H1 (cell line): Measurements from ENCODE around the gene HMCN2. TPM values are rescaled to one million over a fixed set of nuclear protein-coding genes. Genes with fewer than 3 reads are reported as not detected.

ENCODE experiments used
- CTCF ChIA-PET: fragments of 300-600 bp; sonication (Branson Sonifier 250); formaldehyde crosslinking; loops from one replicate; lab custom pipeline; 2021; ENCODE audit not compliant: partially characterized antibody; lab: Charles Lee
- POLR2A ChIA-PET: fragments of 300-600 bp; sonication (Branson Sonifier 250); formaldehyde crosslinking; loops from one replicate; lab custom pipeline; 2021; ENCODE audit warnings: inconsistent platforms; ENCODE audit not compliant: partially characterized antibody; lab: Charles Lee
- DNase-seq, 2 experiments: peaks; one replicate each; pipeline versions ENCODE4 v3.0.0 to v3.0.0-alpha.2; 2010 to 2022; ENCODE audit warnings: low spot score in 2 of 2, low read depth in 1 of 2, mixed read lengths in 1 of 2
- FAIRE-seq: peaks from 2 replicates; lab custom pipeline; 2011; peaks lifted over from hg19 to GRCh38; lab: Jason Lieb, UNC
- H2AFZ ChIP-seq: 2 replicates; pipeline ENCODE4 v1.8.1; 2012; ENCODE audit warnings: low read length, inconsistent platforms
- H2AK5ac ChIP-seq: 2 replicates; pipeline ENCODE4 v1.6.1; 2013; ENCODE audit warnings: low read depth, low read length
- H2BK120ac ChIP-seq: replicated peaks from 2 replicates; pipeline ENCODE3; 2013; ENCODE audit warnings: low read depth, low read length, inconsistent platforms
- H2BK12ac ChIP-seq: 2 replicates; pipeline ENCODE4 v1.6.1; 2013; ENCODE audit warnings: low read depth, low read length
- H2BK15ac ChIP-seq: 2 replicates; pipeline ENCODE4 v1.6.1; 2013; ENCODE audit warnings: low read length
- H2BK20ac ChIP-seq: 2 replicates; pipeline ENCODE4 v1.6.1; 2013; ENCODE audit warnings: low read length
- H2BK5ac ChIP-seq: 2 replicates; pipeline ENCODE4 v1.6.1; 2013; ENCODE audit warnings: low read depth, low read length
- H3K14ac ChIP-seq: 2 replicates; pipeline ENCODE4 v1.6.1; 2013; ENCODE audit warnings: inconsistent platforms; ENCODE audit not compliant: insufficient read length
- H3K18ac ChIP-seq: 2 replicates; pipeline ENCODE4 v1.6.1; 2013; ENCODE audit warnings: low read length; ENCODE audit errors: extremely low read depth
- H3K23ac ChIP-seq: 2 replicates; pipeline ENCODE4 v1.6.1; 2013; ENCODE audit warnings: inconsistent platforms; ENCODE audit not compliant: insufficient read length
- H3K23me2 ChIP-seq: 2 replicates; pipeline ENCODE4 v1.6.1; 2013; ENCODE audit warnings: low read depth, low read length
- H3K27ac ChIP-seq: 2 replicates; pipeline ENCODE4 v1.6.1; 2011; ENCODE audit warnings: low read depth, low read length, inconsistent platforms
- H3K27me3 ChIP-seq, 4 experiments: replicated peaks in 1 of 4; 1 replicate in 1 of 4; 2 replicates in 3 of 4; pipeline versions ENCODE4 v1.6.1 to v1.8.1; 2011 to 2013; ENCODE audit warnings: low read length in 3 of 4, mild to moderate bottlenecking in 3 of 4, inconsistent platforms in 2 of 4, mixed read lengths in 2 of 4, moderate library complexity in 1 of 4; ENCODE audit not compliant: control insufficient read depth in 3 of 4, insufficient read depth in 3 of 4; ENCODE audit errors: extremely low read depth in 1 of 4
- H3K36me3 ChIP-seq, 4 experiments: 2 replicates each; pipeline versions ENCODE4 v1.6.1 to v1.8.1; 2011 to 2013; ENCODE audit warnings: mild to moderate bottlenecking in 4 of 4, low read length in 3 of 4, moderate library complexity in 2 of 4, control low read depth in 1 of 4, inconsistent platforms in 1 of 4; ENCODE audit not compliant: insufficient read depth in 4 of 4, control insufficient read depth in 2 of 4
- H3K4ac ChIP-seq: replicated peaks from 2 replicates; pipeline ENCODE3; 2013; ENCODE audit warnings: low read length, low read depth, mixed read lengths, inconsistent platforms; ENCODE audit not compliant: insufficient read length
- H3K4me1 ChIP-seq, 4 experiments: replicated peaks in 1 of 4; 1 replicate in 1 of 4; 2 replicates in 3 of 4; pipeline versions ENCODE4 v1.6.1 to v1.8.1; 2011 to 2013; ENCODE audit warnings: low read length in 3 of 4, inconsistent platforms in 2 of 4, mixed read lengths in 1 of 4; ENCODE audit not compliant: insufficient read depth in 4 of 4, control insufficient read depth in 3 of 4
- H3K4me2 ChIP-seq, 2 experiments: 2 replicates each; pipeline versions ENCODE4 v1.6.1 to v1.8.1; 2011 to 2013; ENCODE audit warnings: low read depth in 2 of 2, low read length in 2 of 2, control low read depth in 1 of 2, inconsistent platforms in 1 of 2, mild to moderate bottlenecking in 1 of 2; ENCODE audit not compliant: insufficient read depth in 1 of 2
- H3K4me3 ChIP-seq, 4 experiments: fragments of 200-600, 300-600 bp in 1 of 4; sonication (generic), shearing (Covaris generic), sonication (Bioruptor Twin) in 1 of 4; 2 replicates each; pipeline versions ENCODE4 v1.5.1 to v1.8.1; 2011 to 2016; ENCODE audit warnings: low read length in 4 of 4, low read depth in 3 of 4, control low read depth in 2 of 4, inconsistent platforms in 2 of 4, mild to moderate bottlenecking in 2 of 4, mixed read lengths in 1 of 4, moderate library complexity in 1 of 4; ENCODE audit not compliant: insufficient read depth in 2 of 4; ENCODE audit errors: extremely low read depth in 1 of 4
- H3K56ac ChIP-seq: replicated peaks from 2 replicates; pipeline ENCODE3; 2013; ENCODE audit warnings: low read depth, mild to moderate bottlenecking, mixed read lengths, low read length, inconsistent platforms; ENCODE audit not compliant: insufficient read length
- H3K79me1 ChIP-seq: 2 replicates; pipeline ENCODE4 v1.6.1; 2013; ENCODE audit warnings: low read depth, low read length, control low read depth
- H3K79me2 ChIP-seq, 2 experiments: 2 replicates each; pipeline versions ENCODE4 v1.6.1 to v1.8.1; 2012 to 2013; ENCODE audit warnings: low read length in 2 of 2, mild to moderate bottlenecking in 2 of 2, inconsistent platforms in 1 of 2; ENCODE audit not compliant: insufficient read depth in 2 of 2, control insufficient read depth in 1 of 2
- H3K9ac ChIP-seq, 4 experiments: replicated peaks in 1 of 4; 1 replicate in 1 of 4; 2 replicates in 3 of 4; pipeline versions ENCODE4 v1.6.1 to v1.8.1; 2011 to 2013; ENCODE audit warnings: low read depth in 3 of 4, low read length in 3 of 4, control low read depth in 2 of 4, mild to moderate bottlenecking in 2 of 4, moderate library complexity in 2 of 4, inconsistent platforms in 1 of 4; ENCODE audit errors: extremely low read depth in 1 of 4
- H3K9me3 ChIP-seq, 2 experiments: 2 replicates each; pipeline versions ENCODE4 v1.6.1 to v1.8.1; 2012 to 2013; ENCODE audit warnings: mild to moderate bottlenecking in 2 of 2, moderate library complexity in 2 of 2, control low read depth in 1 of 2, inconsistent platforms in 1 of 2, low read depth in 1 of 2, low read length in 1 of 2, mixed read lengths in 1 of 2; ENCODE audit not compliant: insufficient read depth in 2 of 2
- H4K20me1 ChIP-seq, 2 experiments: replicated peaks in 1 of 2; 2 replicates each; pipeline versions ENCODE3 to v1.8.1; 2011 to 2013; ENCODE audit warnings: inconsistent platforms in 2 of 2, low read length in 2 of 2, mild to moderate bottlenecking in 1 of 2; ENCODE audit not compliant: insufficient read depth in 2 of 2, control insufficient read depth in 1 of 2
- H4K5ac ChIP-seq: 2 replicates; pipeline ENCODE4 v1.6.1; 2013; ENCODE audit warnings: low read length, low read depth, mixed read lengths, inconsistent platforms; ENCODE audit not compliant: insufficient read length
- H4K8ac ChIP-seq: 2 replicates; pipeline ENCODE4 v1.8.0; 2013; ENCODE audit warnings: mild to moderate bottlenecking, moderate library complexity, low read length, inconsistent platforms; ENCODE audit not compliant: insufficient read depth; ENCODE audit errors: extremely low read depth
- H4K91ac ChIP-seq: replicated peaks from 2 replicates; pipeline ENCODE3; 2013; ENCODE audit warnings: low read length, mixed read lengths, inconsistent platforms; ENCODE audit not compliant: insufficient read length
- ASH2L ChIP-seq: fragments of 200-600, 300-600 bp; sonication (generic); IDR thresholded peaks from one replicate; pipeline ENCODE4 v1.7.1; 2017; ENCODE audit warnings: low read length
- JUN ChIP-seq: IDR thresholded peaks from 2 replicates; pipeline ENCODE4 v1.6.1; 2011; ENCODE audit warnings: low read depth, mild to moderate bottlenecking, improper control_type of control experiment, low read length
- NANOG ChIP-seq: IDR thresholded peaks from 2 replicates; pipeline ENCODE4 v1.6.1; 2011; ENCODE audit warnings: low read length, low read depth, mild to moderate bottlenecking, inconsistent platforms; ENCODE audit not compliant: insufficient read depth, poor library complexity, severe bottlenecking
- RNF2 ChIP-seq: fragments of 200-900, 300-1000 bp; sonication (generic); IDR thresholded peaks from 2 replicates; pipeline ENCODE4 v1.7.1; 2016; ENCODE audit warnings: borderline replicate concordance, low read depth, mild to moderate bottlenecking, antibody characterized with exemption, low read length; ENCODE audit not compliant: poor library complexity, severe bottlenecking; ENCODE audit errors: missing control alignments
- SIN3A ChIP-seq, 2 experiments: IDR thresholded peaks in 1 of 2; conservative IDR thresholded peaks in 1 of 2; 2 replicates each; pipeline ENCODE4 v1.6.1; 2011 to 2012; ENCODE audit warnings: low read length in 2 of 2, improper control_type of control experiment in 1 of 2, low read depth in 1 of 2, mild to moderate bottlenecking in 1 of 2
- SIX5 ChIP-seq: IDR thresholded peaks from 2 replicates; pipeline ENCODE4 v1.6.1; 2011; ENCODE audit warnings: mild to moderate bottlenecking, low read depth, low read length
- SP4 ChIP-seq: IDR thresholded peaks from 2 replicates; pipeline ENCODE4 v1.6.1; 2012; ENCODE audit warnings: low read length, inconsistent platforms
- TCF12 ChIP-seq: IDR thresholded peaks from 2 replicates; pipeline ENCODE4 v1.6.1; 2011; ENCODE audit warnings: low read depth, mild to moderate bottlenecking, low read length
- YY1 ChIP-seq: IDR thresholded peaks from 2 replicates; pipeline ENCODE4 v1.6.1; 2011; ENCODE audit warnings: low read depth, mild to moderate bottlenecking, low read length
- WGBS, 2 experiments: shearing (Covaris generic) in 1 of 2; methylation state at CpG; one replicate each; pipeline versions ENCODE4 v1.1.6 to v1.1.7; 2013 to 2015; ENCODE audit warnings: low lambda C conversion rate in 2 of 2, mixed read lengths in 2 of 2, inconsistent platforms in 1 of 2, low coverage in 1 of 2, missing lambda C conversion rate in 1 of 2; ENCODE audit not compliant: insufficient replicate concordance in 2 of 2, insufficient coverage in 1 of 2, insufficient read length in 1 of 2; ENCODE audit errors: extremely low coverage in 1 of 2, missing lambda C conversion rate in 1 of 2; 5-methylcytosine and 5-hydroxymethylcytosine counted together
- polyA plus RNA-seq, 7 experiments: library from polyadenylated mRNA; depleted of rRNA in 3 of 7; stranded (reverse) in 5 of 7; unstranded in 2 of 7; fragments of >200 nt in 5 of 7; fragments of 200-250 nt in 2 of 7; gene quantifications; 1 replicate in 5 of 7; 2 replicates in 1 of 7; 4 replicates in 1 of 7; pipeline versions ENCODE4 v1.2.1 to v1.2.3, GENCODE V29; 2011 to 2013; ENCODE audit warnings: missing spikeins in 2 of 7, mixed read lengths in 2 of 7
- total RNA-seq: library from RNA; stranded (reverse); fragmentation: NEBNext Ultra II Directional; extraction: Animal tissue kit (Norgen Biotek cat#: 25700); gene quantifications from 2 replicates; pipeline ENCODE4 v1.2.1, GENCODE V29; 2021
- TF ChIP-seq, protein P1 (sequence below), 3 experiments: IDR thresholded peaks; 1 replicate in 2 of 3; 2 replicates in 1 of 3; pipeline versions ENCODE4 v1.5.1 to v1.6.1; 2011; ENCODE audit warnings: low read length in 3 of 3, mild to moderate bottlenecking in 3 of 3, inconsistent platforms in 2 of 3, low read depth in 1 of 3, moderate library complexity in 1 of 3; ENCODE audit not compliant: insufficient read depth in 1 of 3; ENCODE audit errors: control extremely low read depth in 1 of 3

HMCN2 gene
- total and polyA plus RNA-seq, 2 of the 8 experiments (the other 6 are each of a cell fraction or from before 2014, with no cell fraction given): 5.0 to 9.1 TPM

DNA sequence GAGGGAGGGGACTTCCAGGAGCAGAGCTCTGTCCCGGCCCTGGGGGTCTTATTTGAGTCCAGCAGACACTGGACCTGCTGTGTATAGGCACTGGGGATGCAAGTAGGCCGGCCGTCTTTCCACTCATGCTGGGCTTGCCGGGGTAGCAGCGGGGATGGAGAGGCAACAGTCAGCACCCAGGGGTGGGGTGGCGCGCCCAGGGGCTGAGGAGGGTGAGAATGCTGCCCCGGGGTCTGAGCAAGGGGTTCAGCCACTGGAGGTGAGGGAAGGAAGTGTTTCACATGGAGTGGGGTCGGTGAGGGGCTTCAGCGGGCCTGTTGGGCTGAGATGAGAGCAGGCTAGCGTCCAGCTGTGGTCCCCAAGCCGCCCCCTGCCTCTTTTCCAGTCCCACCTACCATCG, 88.8 kb downstream of the HMCN2 start:
- DNase-seq (no peak), FAIRE-seq (no peak)
- Histone ChIP-seq H2BK120ac (no peak overlapping the region), H3K14ac (no peak overlapping the region), H3K27me3 (no peaks in the 10 kb centered on the region), H2BK12ac (no peak overlapping the region), H3K27ac (no peak overlapping the region), H3K4ac (no peak overlapping the region), H3K36me3 (no peaks in the 10 kb centered on the region), H3K18ac (no peak overlapping the region), H3K56ac (no peak overlapping the region), H4K91ac (no peak overlapping the region), H3K79me2 (no peaks in the 10 kb centered on the region), H3K23ac (no peak overlapping the region), H3K9ac (no peak overlapping the region), H3K4me3 (no peak overlapping the region), H3K4me2 (no peak overlapping the region), H2BK5ac (no peak overlapping the region), H4K5ac (no peak overlapping the region), H3K9me3 (no peaks in the 10 kb centered on the region), H3K23me2 (peaks cover 7% of the 10 kb centered on the region; the same call in 1 of the 2 replicates), H4K20me1 (peaks cover 0 to 1% of the 10 kb centered on the region in 2 experiments), H3K79me1 (no peaks in the 10 kb centered on the region), H2AFZ (no peak overlapping the region), H2AK5ac (no peak overlapping the region), H2BK20ac (no peak overlapping the region), H3K4me1 (no peaks in the 10 kb centered on the region), H2BK15ac (no peak overlapping the region), H4K8ac (no peak overlapping the region)
- WGBS, 2 experiments: 90% methylated on average over 12 of the region's 13 CpGs; no CpG with 5 or more reads in 1 of the 2 experiments
- TF ChIP-seq RNF2 (no peak), JUN (no peak), SIX5 (no peak), TCF12 (no peak), SP4 (no peak), YY1 (no peak), SIN3A (conservative IDR thresholded peaks at IDR 0.05 in 1 of 2, IDR thresholded peaks at IDR 0.05 in 1 of 2; ENCODE audit: low read depth in 1 of 2, low read length in 2 of 2) (no peak), NANOG (no peak), ASH2L (no peak)
- TF ChIP-seq, protein P1, sequence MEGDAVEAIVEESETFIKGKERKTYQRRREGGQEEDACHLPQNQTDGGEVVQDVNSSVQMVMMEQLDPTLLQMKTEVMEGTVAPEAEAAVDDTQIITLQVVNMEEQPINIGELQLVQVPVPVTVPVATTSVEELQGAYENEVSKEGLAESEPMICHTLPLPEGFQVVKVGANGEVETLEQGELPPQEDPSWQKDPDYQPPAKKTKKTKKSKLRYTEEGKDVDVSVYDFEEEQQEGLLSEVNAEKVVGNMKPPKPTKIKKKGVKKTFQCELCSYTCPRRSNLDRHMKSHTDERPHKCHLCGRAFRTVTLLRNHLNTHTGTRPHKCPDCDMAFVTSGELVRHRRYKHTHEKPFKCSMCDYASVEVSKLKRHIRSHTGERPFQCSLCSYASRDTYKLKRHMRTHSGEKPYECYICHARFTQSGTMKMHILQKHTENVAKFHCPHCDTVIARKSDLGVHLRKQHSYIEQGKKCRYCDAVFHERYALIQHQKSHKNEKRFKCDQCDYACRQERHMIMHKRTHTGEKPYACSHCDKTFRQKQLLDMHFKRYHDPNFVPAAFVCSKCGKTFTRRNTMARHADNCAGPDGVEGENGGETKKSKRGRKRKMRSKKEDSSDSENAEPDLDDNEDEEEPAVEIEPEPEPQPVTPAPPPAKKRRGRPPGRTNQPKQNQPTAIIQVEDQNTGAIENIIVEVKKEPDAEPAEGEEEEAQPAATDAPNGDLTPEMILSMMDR (IDR thresholded peaks at IDR 0.05; ENCODE audit: control extremely low read depth in 1 of 3, insufficient read depth in 1 of 3, low read depth in 1 of 3, low read length in 3 of 3): no peak
- ChIA-PET POLR2A (no interaction called here), CTCF (interaction anchor here (1.0 to 3.0 kb wide), 3 partner anchors 11 to 54 kb away, joined by 3 to 15 read pairs (median 4); no protein-coding TSS in a partner anchor)
